ENCODE data around the gene GABRB3. TPM values are rescaled to one million over a fixed set of nuclear protein-coding genes. Genes with fewer than 3 reads are reported as not detected.

The GABRB3 gene
- total RNA-seq, 1 donor from 2014 or later: 47.9 TPM

DNA sequence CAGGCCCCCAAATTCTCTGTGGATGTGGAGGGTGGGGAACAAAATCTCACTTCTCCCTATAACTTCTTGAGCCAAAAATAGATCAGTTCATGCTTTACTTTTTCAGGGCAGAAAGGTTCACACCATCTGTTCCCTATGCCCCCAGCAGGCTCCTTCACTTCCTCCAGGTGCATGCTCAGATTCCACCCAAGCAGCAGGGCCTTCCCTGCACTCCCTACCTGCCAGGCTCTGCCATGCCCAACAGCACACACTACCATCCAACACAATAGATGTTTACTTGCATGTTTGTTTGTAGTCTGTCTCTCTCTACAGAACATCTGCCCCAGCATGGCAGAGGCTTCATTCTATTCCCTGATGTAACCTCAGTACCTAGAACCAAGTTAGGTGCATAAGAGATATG is 43.3 kb downstream of the GABRB3 start:
- H3K4me3 ChIP-seq (ENCODE audit: insufficient read depth, low read depth, low read length): no peak overlapping the region
- H4K20me1 ChIP-seq (ENCODE audit: insufficient read depth, low read length): no peaks in the 10 kb centered on the region
- FAIRE-seq (no peak), DNase-seq (ENCODE audit: low read depth) (no peak)
- H3K4me1 ChIP-seq (ENCODE audit: insufficient read depth, low read length): no peaks in the 10 kb centered on the region
- peaks cover 10% of the 10 kb centered on the region for H3K9me3 ChIP-seq (ENCODE audit: insufficient read depth, low read depth, low read length)
- H3K27ac ChIP-seq (ENCODE audit: low read depth, low read length): no peak overlapping the region
- peaks cover 9% of the 10 kb centered on the region for H3K36me3 Mint-ChIP-seq (ENCODE audit: low read depth, unreplicated experiment)
- H3K4me1 Mint-ChIP-seq (ENCODE audit: low read depth, unreplicated experiment): no peaks in the 10 kb centered on the region
- no peaks in the 10 kb centered on the region for H3K79me2 ChIP-seq (ENCODE audit: insufficient read depth, low read length)
- no peak overlapping the region for H3K9ac ChIP-seq (ENCODE audit: low read length)
- H2AFZ ChIP-seq (ENCODE audit: low read depth, low read length): no peak overlapping the region
- no peaks in the 10 kb centered on the region for H3K27me3 ChIP-seq (ENCODE audit: insufficient read depth, low read length)
- H3K9me3 Mint-ChIP-seq (ENCODE audit: unreplicated experiment): peaks cover 5% of the 10 kb centered on the region
- no peak overlapping the region for H3K4me2 ChIP-seq (ENCODE audit: low read length)
- no peaks in the 10 kb centered on the region for H3K27me3 Mint-ChIP-seq (ENCODE audit: low read depth, unreplicated experiment)
- no peak overlapping the region for H3K4me3 Mint-ChIP-seq (ENCODE audit: unreplicated experiment)
- no peak overlapping the region for H3K27ac Mint-ChIP-seq (ENCODE audit: unreplicated experiment)
- no peak for TF ChIP-seq EZH2 (IDR thresholded peaks at IDR 0.05; ENCODE audit: insufficient read depth, low read length)
- no peak for TF ChIP-seq CTCF (IDR thresholded peaks at IDR 0.05; ENCODE audit: insufficient read depth, low read depth, low read length)
- H3K36me3 ChIP-seq (ENCODE audit: insufficient read depth, low read length): no peaks in the 10 kb centered on the region

GRCh38 chr15:26729030-26729429 is 43.8 kb downstream of the GABRB3 start:
- TF ChIP-seq EZH2 (IDR thresholded peaks at IDR 0.05; ENCODE audit: insufficient read depth, low read length) (no peak), CTCF (IDR thresholded peaks at IDR 0.05; ENCODE audit: insufficient read depth, low read depth, low read length) (no peak)
- no peaks in the 10 kb centered on the region for H3K4me1 ChIP-seq (ENCODE audit: insufficient read depth, low read length)
- H2AFZ ChIP-seq (ENCODE audit: low read depth, low read length): no peak overlapping the region
- H3K9me3 ChIP-seq (ENCODE audit: insufficient read depth, low read depth, low read length): peaks cover 10% of the 10 kb centered on the region
- Mint-ChIP-seq H3K36me3 (ENCODE audit: low read depth, unreplicated experiment) (peaks cover 7% of the 10 kb centered on the region), H3K27ac (ENCODE audit: unreplicated experiment) (no peak overlapping the region), H3K9me3 (ENCODE audit: unreplicated experiment) (peaks cover 5% of the 10 kb centered on the region), H3K27me3 (ENCODE audit: low read depth, unreplicated experiment) (no peaks in the 10 kb centered on the region), H3K4me3 (ENCODE audit: unreplicated experiment) (no peak overlapping the region), H3K4me1 (ENCODE audit: low read depth, unreplicated experiment) (peaks cover under 1% of the 10 kb centered on the region)
- no peaks in the 10 kb centered on the region for H3K79me2 ChIP-seq (ENCODE audit: insufficient read depth, low read length)
- H3K36me3 ChIP-seq (ENCODE audit: insufficient read depth, low read length): no peaks in the 10 kb centered on the region
- H3K27me3 ChIP-seq (ENCODE audit: insufficient read depth, low read length): no peaks in the 10 kb centered on the region
- H3K9ac ChIP-seq (ENCODE audit: low read length): no peak overlapping the region
- no peak for DNase-seq (ENCODE audit: low read depth)
- no peaks in the 10 kb centered on the region for H4K20me1 ChIP-seq (ENCODE audit: insufficient read depth, low read length)
- FAIRE-seq: no peak
- no peak overlapping the region for H3K4me2 ChIP-seq (ENCODE audit: low read length)
- no peak overlapping the region for H3K4me3 ChIP-seq (ENCODE audit: insufficient read depth, low read depth, low read length)
- H3K27ac ChIP-seq (ENCODE audit: low read depth, low read length): no peak overlapping the region

GRCh38 chr15:26724381-26725150 is 48.3 kb downstream of the GABRB3 start:
- H3K27me3 Mint-ChIP-seq (ENCODE audit: low read depth, unreplicated experiment): no peaks in the 10 kb centered on the region
- peaks cover 37% of the 10 kb centered on the region for H3K4me1 Mint-ChIP-seq (ENCODE audit: low read depth, unreplicated experiment)
- no peaks in the 10 kb centered on the region for H3K36me3 ChIP-seq (ENCODE audit: insufficient read depth, low read length)
- no peaks in the 10 kb centered on the region for H4K20me1 ChIP-seq (ENCODE audit: insufficient read depth, low read length)
- H3K9ac ChIP-seq (ENCODE audit: low read length): no peak overlapping the region
- H3K4me1 ChIP-seq (ENCODE audit: insufficient read depth, low read length): no peaks in the 10 kb centered on the region
- no peak overlapping the region for H3K4me2 ChIP-seq (ENCODE audit: low read length)
- H3K79me2 ChIP-seq (ENCODE audit: insufficient read depth, low read length): no peaks in the 10 kb centered on the region
- no peak overlapping the region for H2AFZ ChIP-seq (ENCODE audit: low read depth, low read length)
- TF ChIP-seq CTCF (IDR thresholded peaks at IDR 0.05; ENCODE audit: insufficient read depth, low read depth, low read length): no peak
- no peak for TF ChIP-seq EZH2 (IDR thresholded peaks at IDR 0.05; ENCODE audit: insufficient read depth, low read length)
- peaks cover 7% of the 10 kb centered on the region for H3K9me3 ChIP-seq (ENCODE audit: insufficient read depth, low read depth, low read length)
- H3K9me3 Mint-ChIP-seq (ENCODE audit: unreplicated experiment): peaks cover 2% of the 10 kb centered on the region
- no peak overlapping the region for H3K4me3 Mint-ChIP-seq (ENCODE audit: unreplicated experiment)
- no peak for DNase-seq (ENCODE audit: low read depth)
- no peak overlapping the region for H3K4me3 ChIP-seq (ENCODE audit: insufficient read depth, low read depth, low read length)
- no peak for FAIRE-seq
- H3K27ac Mint-ChIP-seq (ENCODE audit: unreplicated experiment): no peak overlapping the region
- peaks cover 2% of the 10 kb centered on the region for H3K36me3 Mint-ChIP-seq (ENCODE audit: low read depth, unreplicated experiment)
- H3K27me3 ChIP-seq (ENCODE audit: insufficient read depth, low read length): no peaks in the 10 kb centered on the region
- no peak overlapping the region for H3K27ac ChIP-seq (ENCODE audit: low read depth, low read length)

All from astrocyte (in vitro differentiated cells and primary cell).